Activated CD4-positive, alpha-beta T cell treated with anti-CD3 and anti-CD28 coated beads for 36 hours (primary cell): ENCODE data around the gene PEX7. TPM values are rescaled to one million over a fixed set of nuclear protein-coding genes. Genes with fewer than 3 reads are reported as not detected.
"Not testable (repeated sequence)": the region's sequence is repeated elsewhere in the genome, so short reads cannot be mapped to it uniquely, and the experiment has no call there.

Experiments
- ATAC-seq: fragments of 200-7000 bp; cut with Tn5 transposase; one replicate; pipeline ENCODE4 v1.10.0; 2021; ENCODE audit warnings: mild to moderate bottlenecking, moderate library complexity
- CTCF ChIA-PET: fragments of 350-600 bp; sonication (Branson Sonifier 250); formaldehyde crosslinking; loops from one replicate; lab custom pipeline; 2021; ENCODE audit warnings: antibody characterized with exemption; lab: Charles Lee
- POLR2A ChIA-PET: fragments of 350-600 bp; sonication (Branson Sonifier 250); formaldehyde crosslinking; loops from one replicate; lab custom pipeline; 2021; ENCODE audit warnings: antibody characterized with exemption, inconsistent platforms; lab: Charles Lee
- DNase-seq: peaks from one replicate; pipeline ENCODE4 v3.0.0-alpha.2; 2020
- H3K27ac Mint-ChIP-seq: one replicate; pipeline ENCODE4 v1.8.0; 2021; ENCODE audit warnings: mixed read lengths
- H3K27me3 Mint-ChIP-seq: one replicate; pipeline ENCODE4 v1.8.0; 2021; ENCODE audit warnings: mixed read lengths
- H3K36me3 Mint-ChIP-seq: one replicate; pipeline ENCODE4 v1.8.0; 2021; ENCODE audit warnings: low read depth, mixed read lengths
- H3K4me1 Mint-ChIP-seq: one replicate; pipeline ENCODE4 v1.8.0; 2021; ENCODE audit warnings: mixed read lengths
- H3K4me3 Mint-ChIP-seq: one replicate; pipeline ENCODE4 v1.8.0; 2021; ENCODE audit warnings: mild to moderate bottlenecking, moderate library complexity, mixed read lengths
- H3K9me3 Mint-ChIP-seq: one replicate; pipeline ENCODE4 v1.8.0; 2021; ENCODE audit warnings: low read depth, mixed read lengths
- intact Hi-C, 2 experiments: fragments of 100-400 bp; cut with DNase I in 1 of 2; cut with micrococcal nuclease in 1 of 2; formaldehyde crosslinking; loops; one replicate each; pipeline versions ENCODE4 v1.14.2 to v1.15.1; 2022 to 2024; cut with DNase I, micrococcal nuclease
- total RNA-seq, 2 experiments: library from RNA; stranded (reverse); gene quantifications; one replicate each; pipeline ENCODE4 v1.2.3, GENCODE V29; 2021

PEX7 gene
- total RNA-seq, 2 experiments from 2014 or later, result 3.6 to 4.9 TPM

- peaks cover 18% of the 10 kb centered on the region for H3K4me1 Mint-ChIP-seq
- H3K4me3 Mint-ChIP-seq, result peak overlapping the region; percentile 69
- ChIA-PET POLR2A (no interaction called here), CTCF (interaction anchor here (1.5 kb wide), 1 partner anchor 21 kb away, joined by 4 read pairs; no protein-coding TSS in a partner anchor)
- no peaks in the 10 kb centered on the region for H3K36me3 Mint-ChIP-seq
- ATAC-seq (no peak), DNase-seq (peak; percentile 52)
- no peak overlapping the region for H3K27ac Mint-ChIP-seq
- no peaks in the 10 kb centered on the region for H3K9me3 Mint-ChIP-seq
- intact Hi-C loops, result loop anchor here (5.0 to 10.0 kb wide), 2 partner anchors 79 to 574 kb away; no protein-coding TSS in a partner anchor
- H3K27me3 Mint-ChIP-seq, result peaks cover 51% of the 10 kb centered on the region
Observed at GRCh38 chr6:136923116-136923953, 100.9 kb downstream of the PEX7 start.

DNA sequence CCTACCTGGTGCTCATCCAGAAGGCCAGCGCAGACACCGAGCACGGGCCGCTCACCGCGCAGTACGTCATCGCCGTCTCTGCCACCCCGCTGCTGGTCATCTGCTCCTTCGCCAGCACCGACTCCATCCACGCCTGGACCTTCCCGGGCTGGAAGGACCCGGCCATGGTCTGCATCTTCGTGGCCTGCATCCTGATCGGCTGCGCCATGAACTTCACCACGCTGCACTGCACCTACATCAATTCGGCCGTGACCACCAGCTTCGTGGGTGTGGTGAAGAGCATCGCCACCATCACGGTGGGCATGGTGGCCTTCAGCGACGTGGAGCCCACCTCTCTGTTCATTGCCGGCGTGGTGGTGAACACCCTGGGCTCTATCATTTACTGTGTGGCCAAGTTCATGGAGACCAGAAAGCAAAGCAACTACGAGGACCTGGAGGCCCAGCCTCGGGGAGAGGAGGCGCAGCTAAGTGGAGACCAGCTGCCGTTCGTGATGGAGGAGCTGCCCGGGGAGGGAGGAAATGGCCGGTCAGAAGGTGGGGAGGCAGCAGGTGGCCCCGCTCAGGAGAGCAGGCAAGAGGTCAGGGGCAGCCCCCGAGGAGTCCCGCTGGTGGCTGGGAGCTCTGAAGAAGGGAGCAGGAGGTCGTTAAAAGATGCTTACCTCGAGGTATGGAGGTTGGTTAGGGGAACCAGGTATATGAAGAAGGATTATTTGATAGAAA is 101.7 kb downstream of the PEX7 start:
- no peak for ATAC-seq
- intact Hi-C loops, result loop anchor here (5.0 to 10.0 kb wide), 2 partner anchors 79 to 573 kb away; no protein-coding TSS in a partner anchor
- CTCF ChIA-PET, result interaction anchor here (0.6 to 1.5 kb wide), 2 partner anchors 22 to 302 kb away, joined by 3 to 4 read pairs; no protein-coding TSS in a partner anchor
- no peaks in the 10 kb centered on the region for H3K9me3 Mint-ChIP-seq
- peaks cover 45% of the 10 kb centered on the region for H3K27me3 Mint-ChIP-seq
- H3K4me1 Mint-ChIP-seq, result peaks cover 18% of the 10 kb centered on the region
- POLR2A ChIA-PET, result no interaction called here
- no peaks in the 10 kb centered on the region for H3K36me3 Mint-ChIP-seq
- DNase-seq, result no peak
- no peak overlapping the region for H3K27ac Mint-ChIP-seq
- peak overlapping the region; percentile 47 for H3K4me3 Mint-ChIP-seq

DNA sequence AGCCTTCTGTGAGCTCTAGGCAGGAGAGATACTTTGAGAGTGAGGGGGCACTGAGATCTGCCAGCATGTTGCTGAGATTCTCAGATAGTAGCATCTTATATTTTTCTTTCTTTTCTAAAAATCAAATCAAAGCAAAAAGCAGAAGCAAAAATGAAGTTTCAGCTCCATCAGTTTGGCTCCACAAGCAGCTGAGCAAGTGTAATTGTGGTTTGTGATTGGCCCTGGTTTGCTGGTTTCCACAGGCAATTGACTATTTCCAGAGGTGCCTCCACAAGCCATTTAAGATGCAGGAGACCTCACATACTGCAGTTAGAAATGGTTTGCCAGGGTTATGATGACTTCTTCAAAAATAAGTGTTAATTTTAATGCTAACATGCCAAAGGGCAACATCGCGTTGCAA is 104.0 kb downstream of the PEX7 start:
- ATAC-seq (no peak), DNase-seq (no peak)
- Mint-ChIP-seq H3K27me3 (peaks cover 33% of the 10 kb centered on the region), H3K36me3 (no peaks in the 10 kb centered on the region), H3K9me3 (no peaks in the 10 kb centered on the region), H3K27ac (no peak overlapping the region), H3K4me1 (peaks cover 9% of the 10 kb centered on the region), H3K4me3 (no peak overlapping the region)
- ChIA-PET CTCF (no interaction called here), POLR2A (interaction anchor here (0.7 kb wide), 1 partner anchor 84 kb away, joined by 3 read pairs; no protein-coding TSS in a partner anchor)
- intact Hi-C loops, result loop anchor here (2.0 to 10.0 kb wide), 4 partner anchors 79 to 284 kb away; no protein-coding TSS in a partner anchor

GRCh38 chr6:136927292-136927691 is 104.9 kb downstream of the PEX7 start:
- H3K27me3 Mint-ChIP-seq, result peaks cover 33% of the 10 kb centered on the region
- no peak overlapping the region for H3K4me3 Mint-ChIP-seq
- H3K36me3 Mint-ChIP-seq, result no peaks in the 10 kb centered on the region
- ATAC-seq (peak; percentile 63), DNase-seq (peak; percentile 50)
- no peaks in the 10 kb centered on the region for H3K9me3 Mint-ChIP-seq
- ChIA-PET POLR2A (no interaction called here), CTCF (interaction anchor here (0.6 kb wide), 1 partner anchor 882 kb away, joined by 3 read pairs; no protein-coding TSS in a partner anchor)
- peaks cover 9% of the 10 kb centered on the region for H3K4me1 Mint-ChIP-seq
- H3K27ac Mint-ChIP-seq, result no peak overlapping the region
- intact Hi-C loops, result loop anchor here (1.0 to 10.0 kb wide), 5 partner anchors 80 to 319 kb away; no protein-coding TSS in a partner anchor

GRCh38 chr6:136930528-136930927 is 108.1 kb downstream of the PEX7 start:
- ATAC-seq (no peak), DNase-seq (no peak)
- POLR2A ChIA-PET, result no interaction called here
- H3K9me3 Mint-ChIP-seq, result no peaks in the 10 kb centered on the region
- CTCF ChIA-PET, result interaction anchor here (1.5 to 1.6 kb wide), 2 partner anchors 11 kb away, joined by 4 read pairs; no protein-coding TSS in a partner anchor
- no peaks in the 10 kb centered on the region for H3K36me3 Mint-ChIP-seq
- no peaks in the 10 kb centered on the region for H3K4me1 Mint-ChIP-seq
- H3K27me3 Mint-ChIP-seq, result peaks cover 33% of the 10 kb centered on the region
- no peak overlapping the region for H3K27ac Mint-ChIP-seq
- H3K4me3 Mint-ChIP-seq, result no peak overlapping the region
- intact Hi-C loops, result no loop called here

GRCh38 chr6:136932599-136932998 is 110.2 kb downstream of the PEX7 start:
- Mint-ChIP-seq H3K27ac (no peak overlapping the region), H3K4me1 (no peaks in the 10 kb centered on the region), H3K27me3 (peaks cover 35% of the 10 kb centered on the region), H3K9me3 (no peaks in the 10 kb centered on the region), H3K36me3 (no peaks in the 10 kb centered on the region), H3K4me3 (no peak overlapping the region)
- ChIA-PET POLR2A (no interaction called here), CTCF (interaction anchor here (0.6 kb wide), 1 partner anchor 116 kb away, joined by 3 read pairs; no protein-coding TSS in a partner anchor)
- ATAC-seq (no peak), DNase-seq (no peak)
- intact Hi-C loops, result no loop called here

- Mint-ChIP-seq H3K27ac (no peak overlapping the region), H3K4me1 (peaks cover 3% of the 10 kb centered on the region), H3K27me3 (peaks cover 15% of the 10 kb centered on the region), H3K4me3 (no peak overlapping the region), H3K36me3 (no peaks in the 10 kb centered on the region), H3K9me3 (peaks cover 6% of the 10 kb centered on the region)
- intact Hi-C loops, result loop anchor here in 1 of 2 experiments (1.0 kb wide), 1 partner anchor 123 kb away; the partner anchor contains the start of gene PEX7
- CTCF ChIA-PET, result interaction anchor here (0.6 to 0.7 kb wide), 2 partner anchors 156 to 414 kb away, joined by 3 read pairs; no protein-coding TSS in a partner anchor
- peak; percentile 77 for ATAC-seq
- DNase-seq, result no peak
- POLR2A ChIA-PET, result no interaction called here
Observed at GRCh38 chr6:136945072-136945471, 122.7 kb downstream of the PEX7 start.

DNA sequence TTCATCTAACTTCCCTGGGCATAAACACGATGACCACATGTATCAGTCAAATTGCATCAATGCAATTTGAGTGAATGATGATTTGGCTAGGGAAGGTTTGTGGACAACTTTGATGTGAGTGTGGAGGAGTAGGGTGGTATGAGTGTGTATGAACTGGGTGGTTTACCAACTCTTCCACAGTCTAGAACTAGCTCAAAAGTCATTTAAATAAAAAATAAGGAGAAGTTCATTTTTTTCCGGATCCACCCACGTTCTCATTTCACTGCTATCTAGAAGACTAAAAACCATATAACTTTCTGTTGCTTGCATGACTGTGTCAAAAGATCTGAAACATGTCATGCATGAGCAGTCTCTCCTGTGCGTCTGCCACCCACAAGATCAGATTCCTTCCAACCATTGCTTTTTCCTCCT is 123.3 kb downstream of the PEX7 start:
- no peak overlapping the region for H3K4me3 Mint-ChIP-seq
- intact Hi-C loops, result loop anchor here in 1 of 2 experiments (1.0 kb wide), 1 partner anchor 123 kb away; the partner anchor contains the start of gene PEX7
- ChIA-PET CTCF (interaction anchor here (0.6 to 0.7 kb wide), 2 partner anchors 157 to 413 kb away, joined by 3 read pairs; no protein-coding TSS in a partner anchor), POLR2A (no interaction called here)
- H3K27me3 Mint-ChIP-seq, result peaks cover 15% of the 10 kb centered on the region
- no peak overlapping the region for H3K27ac Mint-ChIP-seq
- H3K9me3 Mint-ChIP-seq, result peaks cover 6% of the 10 kb centered on the region
- DNase-seq (peak; percentile 14), ATAC-seq (peak; percentile 80)
- H3K36me3 Mint-ChIP-seq, result no peaks in the 10 kb centered on the region
- peaks cover 3% of the 10 kb centered on the region for H3K4me1 Mint-ChIP-seq

GRCh38 chr6:136947037-136947436 is 124.6 kb downstream of the PEX7 start:
- H3K27ac Mint-ChIP-seq, result no peak overlapping the region
- H3K4me1 Mint-ChIP-seq, result no peaks in the 10 kb centered on the region
- H3K4me3 Mint-ChIP-seq, result no peak overlapping the region
- ATAC-seq, result no peak
- no peaks in the 10 kb centered on the region for H3K36me3 Mint-ChIP-seq
- no peaks in the 10 kb centered on the region for H3K9me3 Mint-ChIP-seq
- intact Hi-C loops, result no loop called here
- DNase-seq, result no peak
- ChIA-PET POLR2A (no interaction called here), CTCF (no interaction called here)
- peaks cover 15% of the 10 kb centered on the region for H3K27me3 Mint-ChIP-seq

DNA sequence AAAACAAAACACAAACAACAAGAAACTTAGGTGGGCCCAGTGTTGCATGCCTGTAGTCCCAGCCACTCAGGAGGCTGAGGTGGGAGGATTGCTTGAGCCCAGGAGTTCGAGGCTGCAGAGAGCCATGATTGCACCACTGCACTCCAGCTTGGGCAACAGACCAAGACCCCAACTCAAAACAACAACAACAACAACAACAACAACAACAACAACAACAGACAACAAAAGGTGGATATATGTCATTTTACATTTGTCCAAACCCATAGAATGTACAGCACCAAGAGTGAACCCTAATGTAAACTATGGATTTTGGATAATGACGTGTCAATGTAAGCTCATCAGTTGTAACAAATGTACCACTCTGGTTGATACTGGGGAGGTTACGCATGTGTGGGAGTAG is 127.6 kb downstream of the PEX7 start:
- DNase-seq, H3K27me3 Mint-ChIP-seq, H3K9me3 Mint-ChIP-seq, ATAC-seq, H3K4me3 Mint-ChIP-seq, H3K4me1 Mint-ChIP-seq, H3K27ac Mint-ChIP-seq, H3K36me3 Mint-ChIP-seq, CTCF ChIA-PET, POLR2A ChIA-PET, intact Hi-C loops: not testable (repeated sequence)
